Thoracic aorta (tissue), 2 donors: ENCODE results near the gene ATXN1. TPM values are rescaled to one million over a fixed set of nuclear protein-coding genes. Genes with fewer than 3 reads are reported as not detected.

Experiments
- ATAC-seq: fragments of 150-250 bp; one replicate; pipeline ENCODE4 v1.8.0; 2017; ENCODE audit warnings: low read depth; ENCODE audit not compliant: insufficient number of reproducible peaks, low FRiP score
- DNase-seq: peaks from one replicate; pipeline ENCODE4 v3.0.0-alpha.2; 2020; ENCODE audit warnings: low spot score
- H3K27ac ChIP-seq, 2 donors: fragments of 200-600 bp; sonication (generic); 1 replicate in 1 of 2; 2 replicates in 1 of 2; pipeline ENCODE4 v1.5.1; 2016; ENCODE audit warnings: mild to moderate bottlenecking in 2 of 2, moderate library complexity in 2 of 2
- H3K27me3 ChIP-seq: fragments of 200-600 bp; sonication (generic); replicated peaks from 2 replicates; pipeline ENCODE4 v1.6.0; 2016; ENCODE audit warnings: mild to moderate bottlenecking; ENCODE audit not compliant: insufficient read depth
- H3K36me3 ChIP-seq: fragments of 200-600 bp; sonication (generic); one replicate; pipeline ENCODE4 v1.5.1; 2016
- H3K4me1 ChIP-seq, 2 donors: fragments of 200-600 bp; sonication (generic); 1 replicate in 1 of 2; 2 replicates in 1 of 2; pipeline versions ENCODE4 v1.5.1 to v1.6.0; 2016; ENCODE audit warnings: low read depth in 2 of 2, mild to moderate bottlenecking in 1 of 2; ENCODE audit not compliant: control insufficient read depth in 1 of 2
- H3K4me3 ChIP-seq: fragments of 200-600 bp; sonication (generic); 2 replicates; pipeline ENCODE4 v1.5.1; 2016; ENCODE audit warnings: mild to moderate bottlenecking
- H3K9me3 ChIP-seq: fragments of 200-600 bp; sonication (generic); 2 replicates; pipeline ENCODE4 v1.5.1; 2016
- CTCF ChIP-seq: fragments of 200-600 bp; sonication (generic); IDR thresholded peaks from one replicate; pipeline ENCODE4 v1.5.1; 2019; ENCODE audit warnings: antibody characterized with exemption
- total RNA-seq, 2 donors: library from RNA; depleted of rRNA; stranded (reverse); fragments of >200 nt; gene quantifications; one replicate each; pipeline versions ENCODE4 v1.1.0 to v1.2.3, GENCODE V29; 2016

ATXN1 gene
- total RNA-seq, 2 donors from 2014 or later = 59.8 to 62.4 TPM

DNA sequence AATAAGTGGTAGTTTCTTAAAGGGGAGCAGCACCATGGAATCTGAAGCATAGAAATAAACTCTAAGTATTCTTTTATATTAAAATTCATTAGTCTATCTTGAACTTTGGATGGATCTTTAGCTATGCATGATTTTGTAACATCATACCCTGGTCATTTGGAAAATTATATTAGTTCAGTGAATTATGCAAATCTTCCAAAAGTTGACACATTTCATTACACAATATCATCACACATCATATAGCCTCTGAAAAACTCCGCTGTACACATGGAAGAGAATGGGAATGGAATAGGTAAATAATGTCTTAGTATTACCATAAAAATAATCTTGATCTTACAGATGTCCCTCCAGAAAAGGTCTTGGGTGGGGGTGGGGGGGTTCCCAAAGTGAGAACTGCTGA is 96.1 kb downstream of the ATXN1 start:
- peaks cover 4% of the 10 kb centered on the region for H3K9me3 ChIP-seq
- H3K27ac ChIP-seq = no peak overlapping the region
- DNase-seq = no peak
- H3K36me3 ChIP-seq = no peaks in the 10 kb centered on the region
- no peak for ATAC-seq
- no peaks in the 10 kb centered on the region for H3K27me3 ChIP-seq
- no peak for TF ChIP-seq CTCF
- H3K4me1 ChIP-seq = peaks cover 8 to 26% of the 10 kb centered on the region in 2 donors
- H3K4me3 ChIP-seq = no peak overlapping the region

GRCh38 chr6:16663901-16664300 is 97.4 kb downstream of the ATXN1 start:
- DNase-seq = no peak
- Histone ChIP-seq H3K9me3 (peaks cover 4% of the 10 kb centered on the region), H3K27ac (no peak overlapping the region), H3K36me3 (no peaks in the 10 kb centered on the region), H3K27me3 (no peaks in the 10 kb centered on the region), H3K4me1 (peaks cover 4 to 26% of the 10 kb centered on the region in 2 donors), H3K4me3 (no peak overlapping the region)
- ATAC-seq = no peak
- no peak for TF ChIP-seq CTCF

- Histone ChIP-seq H3K27ac (no peak overlapping the region), H3K36me3 (no peaks in the 10 kb centered on the region), H3K9me3 (peaks cover 4% of the 10 kb centered on the region), H3K4me1 (peaks cover 4 to 14% of the 10 kb centered on the region in 2 donors), H3K4me3 (no peak overlapping the region), H3K27me3 (no peaks in the 10 kb centered on the region)
- ATAC-seq = no peak
- no peak for TF ChIP-seq CTCF
- no peak for DNase-seq
Observed at GRCh38 chr6:16660157-16660497, 101.1 kb downstream of the ATXN1 start.

DNA sequence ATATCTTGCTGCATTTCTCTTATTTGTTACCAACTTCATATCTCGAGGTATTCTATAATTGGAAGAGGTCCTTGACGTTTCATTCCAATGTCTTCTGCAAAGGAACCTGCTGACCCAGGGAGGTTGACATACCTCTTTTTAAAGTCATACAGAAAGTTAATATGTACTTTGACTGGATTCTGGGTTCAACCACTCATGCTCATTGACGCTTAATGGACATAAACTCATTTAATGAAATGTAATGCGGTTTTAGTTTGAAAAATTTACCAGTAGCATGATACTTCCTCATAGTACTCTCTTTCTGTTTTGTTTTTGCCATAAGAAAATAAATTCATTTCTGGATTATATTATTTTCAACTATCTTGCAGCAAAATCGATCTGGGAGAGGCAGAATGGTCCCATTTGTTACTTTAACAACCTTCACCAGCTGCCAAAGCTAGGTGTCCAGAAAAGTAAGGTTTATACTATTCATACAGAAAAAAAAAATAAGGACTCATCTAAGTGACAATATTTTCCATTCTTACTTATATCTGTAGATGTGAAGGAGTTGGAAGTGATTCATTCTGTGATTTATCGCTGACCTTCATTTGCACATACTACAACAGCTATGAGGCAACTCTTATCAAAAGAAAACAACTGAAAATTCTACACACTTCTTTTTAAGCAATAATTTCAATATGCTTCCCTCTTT is 101.6 kb downstream of the ATXN1 start:
- Histone ChIP-seq H3K4me3 (no peak overlapping the region), H3K27ac (no peak overlapping the region), H3K36me3 (no peaks in the 10 kb centered on the region), H3K27me3 (no peaks in the 10 kb centered on the region), H3K9me3 (peaks cover 4% of the 10 kb centered on the region), H3K4me1 (peaks cover 4 to 14% of the 10 kb centered on the region in 2 donors)
- DNase-seq = no peak
- ATAC-seq = no peak
- no peak for TF ChIP-seq CTCF

DNA sequence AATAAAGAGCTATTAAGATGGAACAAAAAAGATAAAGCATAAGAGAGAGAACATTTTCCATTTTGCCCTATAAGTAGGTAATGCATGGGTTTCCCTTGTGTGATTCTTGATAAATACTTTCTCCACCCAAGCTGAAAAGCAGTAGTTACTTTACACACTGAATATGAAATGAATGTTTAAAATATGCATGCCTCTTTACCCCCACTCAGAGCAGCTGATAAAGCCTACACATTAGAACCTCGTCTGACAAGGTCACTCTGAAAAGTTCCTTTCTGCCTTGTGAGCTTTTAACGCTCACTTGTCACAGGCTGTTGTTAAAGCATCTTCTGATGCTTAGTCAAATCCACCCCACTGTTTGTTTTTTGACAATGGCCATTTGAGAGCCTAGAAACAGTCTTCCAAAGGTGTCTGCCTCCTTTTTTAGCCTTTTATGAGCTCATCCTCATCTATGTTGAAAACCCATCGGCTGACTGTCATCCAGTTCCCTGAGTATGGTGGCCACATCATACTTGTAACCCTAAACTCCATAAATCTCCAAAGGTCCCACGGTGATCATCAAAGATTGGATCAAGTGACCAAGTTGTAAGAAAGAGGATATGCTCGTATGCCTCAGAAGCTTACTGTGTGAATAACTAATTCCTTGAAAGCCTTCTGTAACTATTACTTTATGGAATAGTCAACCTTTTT is 102.8 kb downstream of the ATXN1 start:
- TF ChIP-seq CTCF = no peak
- H3K36me3 ChIP-seq = no peaks in the 10 kb centered on the region
- ATAC-seq = no peak
- DNase-seq = no peak
- peaks cover 4% of the 10 kb centered on the region for H3K9me3 ChIP-seq
- H3K4me3 ChIP-seq = no peak overlapping the region
- H3K27ac ChIP-seq = no peak overlapping the region
- no peaks in the 10 kb centered on the region for H3K27me3 ChIP-seq
- peaks cover 4 to 14% of the 10 kb centered on the region in 2 donors for H3K4me1 ChIP-seq
